NOMO-1 treated with DMSO at 0.1 percent for 48 hours (cell line): ENCODE data around the gene NRCAM.

Experiments used
- DNase-seq: peaks from one replicate; lab custom pipeline; 2025; ENCODE audit not compliant: unreplicated experiment; lab: John Stamatoyannopoulos, UW

NRCAM gene

DNA sequence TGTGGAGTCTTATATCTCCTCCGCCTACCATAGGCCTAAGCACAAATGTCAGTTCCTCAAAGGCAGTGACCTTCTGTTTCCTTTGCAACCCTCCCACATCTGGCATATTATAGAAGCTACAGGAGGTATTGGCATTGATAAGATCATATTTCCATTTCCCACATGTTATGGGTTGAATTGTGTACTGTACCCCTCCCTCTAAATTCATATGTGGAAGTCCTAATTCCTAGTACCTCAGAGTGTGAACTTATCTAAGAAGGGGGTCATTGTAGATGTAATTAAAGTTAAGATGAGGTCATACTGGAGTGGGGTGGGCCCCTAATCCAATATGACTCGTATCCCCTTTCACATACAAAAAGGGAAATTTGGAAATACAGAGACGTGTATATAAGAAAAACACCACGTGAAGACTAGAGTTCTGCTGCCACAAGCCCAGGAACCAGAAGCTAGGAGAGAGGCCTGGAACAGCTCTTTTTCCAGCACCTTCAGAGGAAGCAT lies 320.0 kb downstream of the NRCAM start:
- peak; percentile 33 for DNase-seq

- peak; percentile 64 for DNase-seq
These were observed 320.6 kb downstream of the NRCAM start for GRCh38 chr7:108135446-108136190.

GRCh38 chr7:108134486-108134885 lies 321.8 kb downstream of the NRCAM start:
- no peak for DNase-seq

DNA sequence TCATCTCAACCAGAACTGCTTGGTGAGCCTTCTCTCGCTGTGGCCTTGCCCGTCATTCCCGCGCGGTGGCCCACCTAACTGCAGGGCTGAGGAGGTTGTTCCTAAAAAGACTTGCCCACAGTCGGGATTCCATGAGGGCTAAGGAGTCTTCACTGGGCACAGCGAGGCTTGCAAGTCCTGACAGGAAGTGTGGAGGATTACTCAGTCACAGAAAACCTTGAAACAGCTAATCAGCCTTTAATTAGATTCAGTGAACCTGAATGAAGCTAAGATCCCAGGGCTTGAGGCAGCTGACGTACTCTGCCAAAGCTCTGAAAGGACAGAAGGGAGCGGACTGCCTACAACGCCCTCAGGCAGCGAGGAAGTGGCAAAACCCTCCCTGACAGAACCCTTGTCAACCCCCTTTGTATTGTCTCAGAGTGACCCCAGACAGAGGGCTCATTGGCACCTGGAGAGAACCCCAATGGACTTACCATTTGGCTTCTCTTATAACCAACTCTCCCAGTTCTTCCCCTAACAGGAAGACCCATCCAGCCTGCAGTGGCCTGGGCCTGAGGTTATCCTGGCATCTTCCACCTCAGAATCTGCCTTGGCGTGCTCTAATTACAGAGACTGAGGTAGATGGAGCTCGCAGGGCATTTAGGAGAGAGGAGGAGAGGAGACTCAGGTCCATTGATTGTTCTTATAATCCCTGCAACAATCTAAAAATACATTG lies 323.5 kb downstream of the NRCAM start:
- no peak for DNase-seq

GRCh38 chr7:108130261-108130660 lies 326.0 kb downstream of the NRCAM start, which contains the start of gene LAMB4:
Gene LAMB4 (minus strand): TSS chr7:108130361. CDS start chr7:108123164, 7,197 bp downstream.
- no peak for DNase-seq

DNA sequence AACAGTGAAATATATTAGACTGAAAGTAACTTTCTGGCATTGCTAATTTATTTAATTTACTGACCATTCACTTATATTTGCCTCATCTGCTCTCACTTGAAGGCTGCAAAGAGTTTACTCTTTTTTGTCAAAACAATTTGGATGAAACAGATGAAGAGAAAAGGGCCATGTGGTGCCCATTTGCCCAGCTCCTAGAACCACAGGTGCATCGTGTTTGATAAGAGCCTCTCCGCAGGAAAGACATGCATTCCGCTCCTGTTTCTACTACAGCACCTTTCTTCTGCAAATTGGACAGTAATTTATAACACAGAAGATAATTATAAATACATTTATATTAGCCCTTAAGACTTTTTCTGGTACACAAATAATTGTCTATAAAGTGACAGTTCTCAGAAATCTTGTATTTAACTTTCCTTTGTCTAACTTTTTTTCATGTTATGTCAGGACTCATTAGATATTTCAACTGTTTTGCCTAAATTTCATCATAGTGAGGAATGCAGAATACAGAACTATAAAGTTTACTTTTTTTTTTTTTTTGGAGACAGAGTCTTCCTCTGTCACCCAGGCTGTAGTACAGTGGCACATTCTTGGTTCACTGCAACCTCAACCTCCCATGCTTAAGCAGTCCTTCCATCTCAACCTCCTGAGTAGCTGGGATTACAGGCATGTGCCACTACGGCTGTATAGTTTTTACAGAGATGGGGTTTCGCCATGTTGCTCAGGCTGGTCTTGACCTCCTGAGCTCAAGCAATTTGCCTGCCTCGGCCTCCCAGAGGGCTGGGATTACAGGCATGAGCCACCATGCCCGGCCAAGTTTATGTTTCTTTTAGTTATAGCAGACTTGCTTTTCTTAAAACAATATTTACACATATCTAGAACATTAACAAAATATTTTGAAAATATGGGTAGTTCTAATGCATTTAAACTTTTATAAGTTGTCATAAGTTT lies 326.9 kb downstream of the NRCAM start:
- no peak for DNase-seq

GRCh38 chr7:108128514-108128913 lies 327.7 kb downstream of the NRCAM start:
- no peak for DNase-seq

GRCh38 chr7:108127461-108127860 lies 328.8 kb downstream of the NRCAM start:
- no peak for DNase-seq

DNA sequence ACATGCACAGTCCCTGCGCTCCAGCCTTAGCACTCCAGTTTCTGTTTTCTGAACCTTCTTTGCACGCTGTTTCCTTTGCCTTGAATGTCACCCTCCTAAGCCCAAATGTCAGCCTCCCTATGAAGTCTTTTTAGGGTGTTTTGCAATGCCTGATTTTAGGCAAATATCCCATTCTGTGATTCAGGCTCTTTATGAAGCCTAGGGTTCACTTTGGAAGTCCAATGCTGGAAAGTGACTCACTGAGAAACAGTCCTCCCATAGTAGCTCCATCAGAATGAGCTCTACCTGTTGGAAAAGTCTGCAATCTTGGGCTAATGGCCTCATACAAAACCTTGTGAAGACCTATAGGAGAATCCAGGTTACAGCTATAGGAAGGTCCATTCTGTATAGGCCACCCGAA lies 331.4 kb downstream of the NRCAM start:
- DNase-seq, result no peak

DNA sequence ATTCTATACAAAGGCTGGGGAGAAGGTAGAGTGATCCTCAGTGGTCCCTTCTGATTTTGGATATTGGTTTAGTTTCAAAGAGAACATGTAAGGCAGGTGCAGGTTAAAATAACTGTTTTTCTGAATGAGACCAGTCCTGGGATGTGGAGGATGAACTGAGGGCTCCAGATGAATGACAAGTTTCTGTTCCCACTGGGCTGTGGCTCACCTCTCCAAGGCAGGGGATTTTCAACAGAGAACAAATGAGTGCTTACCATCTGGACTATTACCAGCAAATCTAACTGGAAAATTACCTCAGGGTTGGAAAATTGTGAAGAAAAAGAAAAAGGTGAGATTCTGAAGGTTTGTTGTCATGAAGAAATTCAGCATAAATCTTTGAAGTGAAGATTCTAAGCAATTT lies 334.1 kb downstream of the NRCAM start:
- no peak for DNase-seq

DNA sequence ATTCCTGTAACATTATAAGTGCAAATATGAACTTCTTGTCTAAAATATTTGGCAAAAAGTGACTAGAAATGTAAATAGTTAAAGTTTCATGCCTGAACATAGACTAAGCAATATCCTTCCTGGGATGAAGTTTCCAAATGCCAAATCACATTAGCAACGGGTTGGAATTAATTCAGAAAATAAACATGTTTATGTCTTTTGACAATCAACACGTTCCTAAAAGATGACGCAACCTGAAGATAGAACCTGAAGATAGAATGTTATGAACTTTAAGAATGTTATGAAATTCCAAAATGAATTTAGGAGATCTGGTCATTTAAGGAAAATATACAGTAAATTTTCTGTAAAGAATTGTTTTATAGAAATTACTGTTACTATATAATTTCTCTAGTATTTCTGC lies 335.3 kb downstream of the NRCAM start:
- no peak for DNase-seq

DNA sequence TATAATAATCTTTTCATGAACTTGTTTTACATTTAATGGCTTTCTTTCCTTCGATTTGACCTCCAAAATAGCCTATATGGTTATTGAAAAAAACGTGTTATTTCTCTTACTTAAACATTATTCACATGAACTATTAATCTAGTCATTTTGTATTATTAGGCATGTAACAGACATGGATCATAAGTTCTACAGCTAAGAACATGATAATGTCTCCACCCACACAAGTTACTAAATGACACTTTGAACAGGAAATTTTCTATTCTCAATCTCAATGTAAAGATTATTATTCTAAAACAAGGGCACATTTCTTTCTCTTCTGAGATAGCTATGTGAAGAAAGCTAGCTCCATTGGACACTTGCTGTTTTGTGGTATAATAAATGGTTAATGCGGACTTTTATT lies 336.0 kb downstream of the NRCAM start:
- DNase-seq, result no peak

DNA sequence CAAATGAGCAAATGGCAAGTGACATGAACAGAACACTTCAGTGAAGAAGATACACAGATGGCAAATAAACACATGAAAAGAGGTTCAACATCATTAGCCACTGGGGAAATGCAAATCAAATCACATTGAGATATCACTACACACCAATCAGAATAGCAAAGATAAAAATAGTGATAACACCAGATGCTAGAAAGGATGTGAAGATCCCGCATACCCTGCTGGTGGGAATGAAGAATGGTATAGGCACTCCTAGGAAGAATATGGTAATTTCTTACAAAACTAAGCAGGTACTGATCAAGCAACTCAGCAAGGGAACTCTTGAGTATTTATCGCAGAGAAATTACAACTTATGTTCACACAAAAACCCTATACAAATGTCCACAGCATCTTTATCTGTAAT lies 337.3 kb downstream of the NRCAM start:
- DNase-seq, result no peak

GRCh38 chr7:108114117-108114841 lies 342.0 kb downstream of the NRCAM start:
- DNase-seq, result no peak

DNA sequence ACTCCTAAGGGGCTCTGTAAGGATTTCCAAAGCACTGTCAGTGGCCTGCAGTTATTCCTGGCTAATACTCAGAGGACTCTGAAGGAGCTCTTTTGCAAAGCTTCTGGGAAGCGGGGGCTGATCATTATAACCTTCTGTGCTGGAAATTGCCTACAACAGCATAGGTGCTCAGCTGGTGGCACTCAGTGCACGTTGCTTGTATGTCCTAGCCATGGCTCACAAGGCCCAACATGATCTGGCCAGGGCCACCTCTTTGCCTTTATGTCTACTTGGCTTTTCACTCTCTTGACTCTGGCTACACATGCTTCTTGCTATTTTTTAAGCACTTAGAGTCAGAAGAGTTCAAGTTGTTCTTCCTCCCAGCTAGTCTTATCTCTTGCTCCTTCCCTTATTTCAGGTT lies 343.6 kb downstream of the NRCAM start:
- no peak for DNase-seq

- DNase-seq, result no peak
These were observed 346.9 kb downstream of the NRCAM start for GRCh38 chr7:108109221-108109908.

- DNase-seq, result no peak
These were observed 348.1 kb downstream of the NRCAM start for GRCh38 chr7:108108131-108108530.

DNA sequence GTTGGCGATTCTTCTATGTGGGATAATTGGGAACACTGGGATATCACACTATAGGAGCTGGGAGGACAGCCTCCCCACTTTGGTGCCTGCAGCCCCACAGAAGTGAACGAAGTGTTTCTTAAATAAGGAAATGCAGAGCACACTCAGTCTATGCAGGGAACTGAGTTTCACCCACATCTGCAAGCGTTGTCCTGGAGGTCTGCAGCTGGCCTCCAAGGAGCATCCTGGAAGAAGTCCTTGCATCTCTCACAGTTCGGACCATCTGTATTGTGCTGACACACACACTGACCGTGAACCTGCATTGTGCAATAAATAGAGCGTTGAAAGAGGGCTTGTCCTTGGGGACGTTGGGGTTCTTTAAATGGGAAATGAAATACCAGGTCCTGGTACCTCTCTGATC lies 351.9 kb downstream of the NRCAM start:
- DNase-seq, result no peak

GRCh38 chr7:108103558-108104298 lies 352.5 kb downstream of the NRCAM start:
- DNase-seq, result no peak
